Hepatic stellate cell (primary cell): ENCODE results near the gene SLC30A9.

Experiments used
- DNase-seq: peaks from one replicate; pipeline ENCODE4 v3.0.0; 2011; ENCODE audit warnings: low spot score

Gene SLC30A9

DNA sequence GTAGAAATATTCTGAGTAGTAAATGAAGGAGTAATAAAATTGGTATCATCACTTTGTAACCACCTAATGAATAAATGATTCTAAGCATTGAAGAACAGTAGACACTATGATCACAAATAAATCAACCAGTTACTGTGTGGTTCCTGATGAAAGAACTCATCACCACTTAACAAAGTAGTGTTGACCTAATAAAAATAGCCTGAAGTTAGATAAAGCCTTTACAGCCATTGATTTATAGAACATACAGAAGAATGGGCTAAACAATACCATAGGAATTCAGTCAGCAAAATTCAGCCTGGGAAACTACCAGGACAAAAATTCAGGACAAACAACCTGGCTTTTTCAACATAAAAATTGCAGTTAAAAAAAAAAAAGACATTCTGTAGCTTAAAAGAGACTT lies 9.0 kb downstream of the SLC30A9 start:
- DNase-seq = no peak

DNA sequence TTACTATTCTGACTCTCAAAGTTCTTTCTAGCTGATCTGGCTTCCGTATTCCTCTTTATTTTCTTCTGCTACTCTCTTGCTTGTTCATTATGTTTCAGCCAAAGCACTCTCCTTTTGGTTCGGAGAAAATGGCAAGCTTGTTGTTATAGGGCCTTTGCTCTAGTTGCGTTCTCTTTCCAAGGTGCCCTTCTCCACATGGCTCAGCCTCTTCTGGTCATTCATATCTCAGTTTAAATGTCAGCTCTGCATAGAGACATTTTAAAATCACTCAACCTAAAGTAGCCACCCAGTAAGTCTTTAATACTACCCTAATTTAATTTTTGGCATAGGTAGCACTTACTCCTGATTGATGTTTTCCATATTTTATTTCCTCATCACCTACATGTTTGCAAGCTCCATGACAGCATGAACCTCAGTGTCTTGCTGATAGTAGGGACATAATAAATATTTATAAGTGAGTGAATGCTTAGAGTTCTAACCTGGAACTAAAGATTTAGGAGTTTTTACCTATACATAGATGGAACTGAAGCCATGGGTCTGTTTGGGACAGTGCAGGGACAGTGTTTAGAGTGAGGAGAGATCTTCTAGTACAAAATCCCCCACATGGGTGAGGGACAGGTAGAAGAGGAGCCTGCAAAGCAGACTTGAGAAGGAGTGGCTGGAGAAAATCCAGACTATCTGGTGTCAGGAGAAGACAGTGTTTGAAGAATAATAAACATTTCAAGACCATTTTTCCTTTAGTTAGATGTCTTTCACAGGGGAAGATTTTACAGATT lies 17.9 kb downstream of the SLC30A9 start:
- DNase-seq = no peak

DNA sequence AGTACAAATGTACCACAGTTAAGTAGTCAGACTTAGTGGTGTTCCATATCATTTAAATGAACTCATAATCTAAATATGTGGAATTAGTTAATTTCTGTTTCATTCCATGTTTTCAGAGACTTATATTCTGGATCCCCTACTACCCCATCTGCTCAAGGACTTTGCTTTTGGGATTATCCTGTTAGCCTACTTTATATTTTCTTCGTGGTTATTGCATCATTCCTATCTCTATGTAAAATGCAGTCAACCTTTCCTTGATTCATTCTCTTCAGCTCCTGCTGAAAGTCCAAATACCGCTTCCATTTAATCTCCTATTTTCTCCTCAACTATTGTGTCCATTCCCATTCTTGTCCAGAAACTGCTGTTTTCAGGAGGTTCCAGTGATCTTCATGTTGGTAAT lies 25.1 kb downstream of the SLC30A9 start:
- DNase-seq = no peak

DNA sequence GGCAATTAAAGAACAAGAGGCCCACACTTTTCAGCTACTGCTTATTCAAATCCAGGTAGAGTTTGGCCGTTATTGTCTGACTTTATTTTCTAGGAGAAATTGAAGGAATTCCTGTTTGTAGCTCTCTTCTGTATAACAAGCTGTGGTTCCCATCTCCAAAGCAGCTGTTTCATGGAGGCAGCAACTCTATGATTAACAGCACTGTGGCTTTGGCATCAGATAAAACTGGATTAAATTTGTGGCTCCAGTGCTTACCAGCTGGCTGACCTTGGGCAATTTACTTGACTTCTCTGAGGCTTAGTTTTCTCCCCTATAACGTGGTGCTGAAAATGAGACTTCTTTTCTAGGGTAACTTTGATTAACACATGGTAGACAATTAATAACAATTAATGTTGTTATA lies 28.1 kb downstream of the SLC30A9 start:
- DNase-seq = no peak

DNA sequence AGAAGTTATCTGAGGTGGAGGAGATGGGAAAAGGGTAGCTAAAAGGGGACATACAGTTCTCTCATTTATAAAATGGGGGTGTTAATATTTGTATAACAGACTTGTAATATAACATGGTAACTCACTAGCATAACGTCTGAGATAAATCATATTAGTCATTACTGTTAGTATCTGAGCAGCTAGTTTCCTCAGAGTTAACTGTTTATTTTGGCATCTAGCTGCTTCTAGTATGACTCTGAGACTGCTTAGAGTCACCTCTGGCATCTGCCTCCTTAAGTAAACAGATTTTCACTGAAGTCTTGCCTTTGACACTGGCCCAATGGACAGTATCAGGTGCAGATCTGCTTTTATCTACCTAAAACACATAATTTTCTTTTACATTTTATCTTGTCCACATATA lies 58.1 kb downstream of the SLC30A9 start:
- peak; percentile 30 for DNase-seq

DNA sequence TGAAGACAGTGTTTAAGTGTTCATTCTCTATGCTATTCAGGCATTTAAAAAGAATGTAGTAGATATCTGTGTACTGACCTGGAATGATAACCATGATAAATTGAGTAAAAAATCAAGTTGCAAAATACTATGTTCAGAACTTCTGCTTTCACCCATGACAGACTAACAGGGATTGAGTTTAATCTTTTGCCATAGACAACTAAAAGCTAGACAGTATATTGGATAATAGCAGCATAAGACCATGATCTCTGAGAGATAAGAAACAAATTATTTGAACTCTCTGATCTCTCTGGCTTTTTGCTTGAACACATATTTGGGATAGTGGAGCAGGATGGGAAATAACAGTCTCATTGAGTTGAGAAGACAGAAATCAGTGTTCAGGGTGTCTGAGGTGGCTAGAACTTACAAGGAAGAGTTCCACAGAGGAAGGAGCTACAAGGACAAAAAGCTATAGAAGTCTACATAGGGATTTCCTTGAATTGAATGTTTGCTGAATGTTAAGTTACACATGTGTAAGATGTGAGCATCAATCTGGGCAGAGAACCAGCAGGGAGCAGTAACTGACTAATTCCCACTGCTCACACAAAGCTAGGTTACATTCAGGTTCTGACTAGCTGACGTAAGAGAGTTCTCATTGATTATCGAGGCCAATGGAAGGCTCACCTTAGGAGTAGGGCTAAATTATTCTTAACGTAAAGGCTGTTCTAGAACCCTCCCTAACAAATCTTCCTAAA lies 60.4 kb downstream of the SLC30A9 start:
- DNase-seq = no peak

DNA sequence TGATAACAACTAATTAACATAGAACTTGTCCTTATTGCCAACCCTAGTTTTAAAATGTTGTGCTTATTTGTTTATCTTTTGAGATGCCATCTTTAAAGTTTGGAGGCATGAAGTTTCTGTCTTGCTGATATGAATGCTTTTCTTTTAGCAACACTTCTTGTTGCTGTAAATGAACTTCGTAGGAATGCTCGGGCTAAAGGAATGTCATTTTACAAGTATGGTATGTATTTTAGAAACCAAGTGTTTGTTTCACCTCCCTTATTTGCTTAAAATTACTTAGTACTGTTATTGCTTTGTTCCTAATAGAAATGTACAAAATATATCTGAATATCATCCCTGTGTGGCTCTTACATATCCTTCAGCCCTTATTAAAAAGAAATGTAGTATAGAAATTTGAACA lies 76.1 kb downstream of the SLC30A9 start:
- no peak for DNase-seq

DNA sequence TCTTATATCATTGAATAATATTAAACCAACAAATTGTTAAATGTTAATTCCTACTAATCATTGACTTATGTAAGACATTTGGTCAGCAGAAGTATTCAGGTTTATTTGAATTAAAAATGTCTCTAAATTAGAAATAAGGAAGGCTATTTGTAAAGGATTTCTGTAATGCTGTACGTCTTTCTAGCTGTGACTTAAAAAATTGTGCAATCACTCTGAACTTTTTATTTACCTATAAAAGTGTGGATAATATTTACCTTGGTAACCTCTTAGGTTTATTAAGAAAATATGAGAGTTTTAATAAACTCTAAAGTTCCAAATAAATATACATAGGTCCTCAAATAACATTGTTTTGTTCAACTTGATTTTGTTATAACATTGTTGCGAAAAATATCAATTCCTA lies 76.9 kb downstream of the SLC30A9 start:
- DNase-seq = no peak

DNA sequence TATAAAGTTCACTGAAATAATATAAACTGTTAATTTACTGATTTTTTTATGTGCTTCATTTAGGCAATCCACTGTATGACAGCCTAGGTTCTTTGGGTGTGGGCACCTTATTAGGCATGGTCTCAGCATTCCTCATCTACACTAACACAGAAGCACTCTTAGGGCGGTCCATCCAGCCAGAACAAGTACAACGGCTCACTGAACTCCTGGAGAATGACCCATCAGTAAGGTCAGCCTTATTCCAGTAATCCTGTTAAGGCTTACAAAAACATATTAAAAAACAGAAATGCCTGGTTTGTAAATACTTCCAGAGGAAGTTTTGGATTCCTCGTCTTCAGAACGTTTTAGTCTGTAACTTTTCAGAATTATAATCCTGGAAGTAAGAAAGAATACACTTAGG lies 80.1 kb downstream of the SLC30A9 start:
- no peak for DNase-seq

DNA sequence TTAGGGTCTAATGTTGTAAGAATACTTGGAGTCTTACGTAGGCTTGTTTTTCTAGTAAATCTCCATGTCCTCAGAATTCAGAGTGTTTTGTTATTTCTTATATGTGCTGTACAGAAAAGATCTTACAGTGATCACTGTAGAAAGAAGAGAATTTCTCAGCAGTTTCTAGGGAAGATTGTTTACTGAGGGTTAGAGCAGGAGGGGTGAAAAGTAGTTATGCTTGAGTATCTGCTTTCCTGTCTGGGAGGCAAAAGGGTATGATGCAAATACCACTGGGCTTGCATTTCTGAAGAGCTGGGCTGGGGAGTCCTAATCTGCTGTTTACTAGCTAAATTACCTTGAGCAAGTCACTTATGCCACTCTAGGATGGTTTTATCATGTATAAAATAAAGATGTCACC lies 84.0 kb downstream of the SLC30A9 start:
- DNase-seq = no peak

DNA sequence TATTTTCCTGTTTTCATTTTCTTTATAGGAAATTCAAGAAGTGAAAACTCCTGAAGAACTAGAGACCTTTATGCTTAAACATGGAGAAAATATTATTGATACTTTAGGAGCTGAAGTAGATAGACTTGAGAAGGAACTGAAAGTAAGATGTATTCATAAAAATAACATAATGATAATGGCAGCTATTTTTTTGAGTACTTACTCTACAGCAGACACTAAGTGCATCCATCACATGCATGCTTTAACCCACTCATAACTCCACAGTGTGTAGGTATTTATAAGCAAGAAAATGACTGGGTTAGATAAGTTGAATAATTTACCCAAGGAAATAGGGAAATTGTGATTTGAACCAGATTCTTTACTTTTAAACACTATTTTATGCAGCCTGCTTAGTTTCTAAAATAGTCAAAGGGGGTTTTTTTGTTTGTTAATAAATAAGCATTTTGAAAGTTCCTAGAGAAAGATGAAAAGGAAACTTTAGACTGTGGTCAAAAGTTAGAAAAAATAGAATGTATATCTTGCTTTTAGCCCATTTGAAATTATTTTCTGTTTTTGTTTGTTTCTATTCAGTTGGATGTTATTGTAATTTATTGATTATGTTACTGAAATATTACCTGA lies 88.0 kb downstream of the SLC30A9 start:
- DNase-seq = no peak

DNA sequence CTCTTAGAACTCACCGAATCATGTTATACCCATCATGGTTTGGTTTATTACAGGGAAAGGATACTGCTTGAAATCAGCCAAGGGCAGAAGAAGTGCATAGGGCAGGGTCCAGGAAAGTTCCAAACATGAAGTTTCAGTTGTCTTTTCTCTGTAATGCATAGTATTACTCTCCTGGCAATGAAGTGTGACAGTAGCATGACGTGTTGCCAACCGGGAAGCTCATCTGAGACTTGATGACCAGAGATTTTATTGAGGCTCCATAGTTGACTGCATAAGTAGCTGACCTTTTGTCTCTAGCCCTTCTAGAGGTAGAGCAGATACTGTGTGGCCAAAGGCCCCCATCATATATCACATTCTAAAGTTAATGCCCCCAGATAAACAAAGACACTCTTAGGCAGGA lies 90.0 kb downstream of the SLC30A9 start:
- no peak for DNase-seq

DNA sequence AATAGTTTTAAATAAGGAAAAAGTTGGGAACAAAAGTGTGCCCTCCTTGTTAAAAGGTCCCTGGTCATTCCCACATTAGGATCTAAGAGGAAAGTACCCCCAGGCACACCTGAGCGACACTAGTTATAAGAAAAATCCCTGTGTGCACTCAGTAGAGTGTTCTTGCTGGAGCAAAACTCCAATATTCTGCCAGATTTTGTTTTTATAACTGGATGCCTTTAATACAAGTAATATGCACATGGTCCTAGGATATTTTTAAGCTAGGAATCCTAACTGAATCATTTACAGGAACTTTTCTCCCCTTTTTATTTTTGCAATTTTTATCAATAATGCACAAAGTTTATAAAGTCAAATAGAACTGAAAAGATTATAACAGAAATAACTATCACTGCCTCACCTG lies 93.5 kb downstream of the SLC30A9 start:
- peak; percentile 17 for DNase-seq

DNA sequence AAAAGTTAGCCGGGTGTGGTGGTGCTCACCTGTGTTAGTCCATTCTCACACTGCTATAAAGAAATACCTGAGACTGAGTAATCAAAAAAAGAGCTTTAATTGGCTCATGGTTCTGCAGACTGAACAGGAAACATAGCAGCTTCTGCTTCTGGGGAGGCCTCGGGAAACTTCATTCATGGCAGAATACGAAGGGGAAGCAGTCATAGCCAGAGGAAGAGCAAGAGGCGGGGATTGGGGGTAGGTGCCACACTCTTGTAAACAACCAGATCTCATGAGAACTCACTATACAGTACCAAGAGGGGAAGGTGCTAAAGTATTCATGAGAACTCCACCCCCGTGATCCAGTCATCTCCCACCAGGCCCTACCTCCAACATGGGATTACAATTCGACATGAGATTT lies 98.1 kb downstream of the SLC30A9 start:
- DNase-seq = no peak

DNA sequence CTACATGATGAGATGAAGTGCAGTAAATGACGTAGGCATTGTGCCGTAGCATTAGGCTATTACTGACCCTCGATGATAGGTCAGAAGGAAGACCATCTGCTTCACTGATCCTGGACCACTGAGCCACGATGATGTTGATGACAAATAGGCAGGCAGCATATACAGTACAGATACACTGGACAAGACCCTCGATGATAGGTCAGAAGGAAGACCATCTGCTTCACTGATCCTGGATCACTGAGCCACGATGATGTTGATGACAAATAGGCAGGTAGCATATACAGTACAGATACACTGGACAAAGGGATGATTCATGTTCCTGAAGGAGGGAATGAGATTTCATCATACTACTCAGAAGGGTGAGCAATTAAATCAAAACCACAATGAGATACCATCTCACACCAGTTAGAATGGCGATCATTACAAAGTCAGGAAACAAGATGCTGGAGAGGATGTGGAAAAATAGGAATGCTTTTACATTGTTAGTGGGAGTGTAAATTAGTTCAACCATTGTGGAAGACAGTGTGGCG lies 111.2 kb downstream of the SLC30A9 start:
- DNase-seq = no peak

DNA sequence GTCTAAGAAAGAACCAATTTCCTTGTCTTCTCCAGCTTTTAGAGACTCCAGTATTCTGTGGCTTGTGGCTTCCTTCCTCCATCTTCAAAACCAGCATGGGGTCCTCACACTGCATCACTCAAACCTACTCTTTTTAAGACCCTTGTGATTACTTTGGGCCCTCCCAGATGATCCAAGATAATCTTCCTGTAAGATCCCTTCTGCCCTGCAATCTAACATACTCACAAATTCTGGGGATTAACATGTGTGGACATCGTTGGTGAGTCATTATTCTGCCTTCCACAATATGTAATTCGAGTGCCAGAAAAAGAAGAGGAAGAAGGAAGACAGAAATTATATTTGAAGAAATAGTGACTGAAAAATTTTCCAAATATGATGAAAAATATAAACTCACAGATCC lies 114.2 kb downstream of the SLC30A9 start:
- no peak for DNase-seq

DNA sequence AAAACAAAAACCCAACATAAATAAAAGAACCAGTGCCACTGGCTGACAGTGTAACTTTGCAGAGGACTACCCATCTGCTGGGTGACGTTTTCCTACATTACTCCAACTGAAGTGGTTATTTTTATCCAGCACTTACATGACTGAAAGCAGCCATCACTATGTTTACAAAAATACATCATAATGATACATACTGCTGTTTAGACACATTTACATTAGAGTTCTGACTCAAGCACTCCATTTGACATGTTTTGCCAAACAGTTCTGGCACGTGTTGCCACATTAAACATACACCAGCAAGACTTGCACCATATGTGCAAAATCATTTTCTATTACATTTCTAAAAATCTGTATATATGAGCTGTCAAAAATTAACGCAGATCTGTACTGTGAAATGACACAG lies 122.5 kb downstream of the SLC30A9 start:
- DNase-seq = no peak

DNA sequence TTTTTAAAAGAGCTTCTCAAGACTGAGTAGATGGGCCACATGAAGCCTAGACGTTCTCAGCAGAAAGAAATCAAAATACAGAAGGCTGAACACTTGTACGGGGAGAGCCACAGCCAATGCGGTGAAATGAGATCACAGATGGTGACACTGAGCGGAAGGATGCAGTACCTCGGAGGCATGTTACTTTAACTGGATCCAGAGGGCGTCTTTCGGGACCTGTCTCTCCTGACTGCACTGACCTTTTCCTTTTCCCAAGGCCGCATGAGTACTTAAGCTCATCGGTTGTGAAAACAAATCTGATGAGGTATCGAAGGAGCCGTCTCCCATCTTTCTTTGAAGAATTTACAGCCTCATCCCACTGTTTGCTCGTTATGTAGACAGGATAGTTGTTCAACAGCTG lies 129.6 kb downstream of the SLC30A9 start:
- no peak for DNase-seq

DNA sequence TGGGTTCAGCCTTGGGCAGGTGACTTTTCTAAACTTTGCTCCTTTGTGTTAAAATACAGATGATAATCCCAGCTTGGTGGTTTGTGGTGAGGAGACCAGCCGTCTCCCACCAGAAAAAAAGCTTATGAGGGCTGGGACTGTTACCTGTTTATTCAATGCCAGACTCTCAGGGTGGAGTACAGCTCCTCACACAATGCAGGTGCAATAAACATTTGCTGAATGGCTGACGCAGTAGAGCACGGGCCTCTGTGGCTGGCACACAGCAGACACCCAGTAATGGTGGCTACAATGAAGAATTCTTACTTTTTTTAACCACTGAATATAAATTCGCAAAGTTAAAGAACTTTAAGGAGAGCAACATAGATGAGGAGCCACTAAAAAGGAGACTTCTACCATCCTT lies 131.9 kb downstream of the SLC30A9 start:
- no peak for DNase-seq

DNA sequence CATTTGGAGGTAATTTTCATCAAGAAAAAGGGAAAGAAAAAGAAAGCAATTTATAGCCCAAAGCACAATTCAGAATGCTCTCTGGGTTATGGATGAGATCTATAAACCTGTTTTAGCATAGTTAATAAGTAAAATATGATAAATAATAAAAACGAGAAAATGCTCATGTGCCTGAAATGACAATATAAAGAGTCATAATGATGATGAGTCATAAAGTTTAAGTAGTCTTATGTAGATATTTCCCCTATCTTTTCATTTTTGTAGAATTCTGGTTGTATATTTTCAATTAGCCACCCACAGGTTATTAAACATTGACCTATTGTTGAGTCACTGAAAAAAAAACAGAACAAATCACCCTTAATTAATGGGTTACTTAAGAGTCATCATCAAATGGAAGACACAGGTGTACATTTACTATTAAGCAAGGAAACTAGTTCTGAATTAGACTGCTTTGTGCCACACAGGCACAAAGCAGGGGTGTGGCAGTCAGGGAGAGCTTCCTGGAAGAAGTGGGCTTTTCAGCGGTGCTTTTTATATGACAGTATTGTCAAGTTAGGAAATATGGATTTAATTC lies 132.8 kb downstream of the SLC30A9 start:
- no peak for DNase-seq

DNA sequence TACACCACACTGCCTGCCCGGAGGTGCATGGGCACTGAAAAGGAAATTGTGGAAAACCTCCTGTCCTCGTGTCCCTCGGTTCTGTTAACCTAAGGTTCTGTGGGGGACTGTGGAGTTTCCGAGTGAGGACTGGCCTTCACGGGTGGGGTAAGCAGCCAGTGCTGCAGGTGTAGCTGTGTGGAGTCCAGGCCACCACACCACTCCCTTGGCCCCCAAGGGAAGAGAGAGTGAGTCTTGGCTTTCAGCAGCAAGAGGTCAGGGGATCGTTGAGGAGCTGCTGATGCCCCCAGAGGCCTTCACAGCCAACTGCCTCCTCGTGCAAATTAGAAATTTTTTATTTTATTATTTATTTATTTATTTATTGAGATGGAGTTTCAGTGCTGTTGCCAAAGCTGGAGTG lies 141.8 kb downstream of the SLC30A9 start:
- no peak for DNase-seq

DNA sequence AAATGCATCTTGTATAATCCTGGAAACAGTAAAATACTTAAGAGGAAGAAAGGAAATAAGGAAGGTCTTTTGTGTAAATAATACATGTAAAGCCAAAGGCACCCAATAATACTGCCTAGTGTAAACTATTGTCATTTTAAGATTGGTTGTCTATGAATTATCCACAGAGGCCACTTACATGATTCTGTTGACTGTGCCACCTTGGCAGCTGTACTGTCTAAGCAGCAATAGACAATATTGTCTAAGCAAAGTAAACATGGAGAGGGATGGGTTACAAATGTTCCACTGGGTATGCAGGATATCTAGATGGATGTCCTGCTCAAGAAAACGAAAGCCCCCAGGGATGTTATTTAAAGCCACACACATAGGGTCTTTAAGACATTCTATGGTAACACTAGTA lies 142.7 kb downstream of the SLC30A9 start:
- DNase-seq = no peak

DNA sequence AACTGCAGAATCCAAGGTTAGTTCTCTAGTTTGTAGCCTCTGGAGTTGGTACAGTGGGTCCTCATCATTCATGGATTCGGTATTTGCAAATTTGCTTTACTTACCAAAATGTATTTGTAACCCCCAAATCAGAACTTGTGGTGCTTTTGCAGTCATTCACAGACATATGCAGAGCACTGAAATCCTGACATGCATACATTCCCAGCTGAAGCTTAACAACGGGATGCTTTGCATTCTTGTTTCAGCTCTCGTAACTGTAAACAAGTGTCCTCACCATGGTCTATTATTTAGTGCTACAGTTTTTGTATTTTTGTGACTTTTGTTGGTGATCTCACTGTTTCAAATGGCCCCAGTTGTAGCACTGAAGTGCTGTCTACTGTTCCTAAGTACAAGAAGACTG lies 146.0 kb downstream of the SLC30A9 start:
- no peak for DNase-seq
